ENCODE results near the gene PRR20G.

GRCh38 chr3:127253491-127253890 is 34.4 kb downstream of the PRR20G start:
- no peak for TF ChIP-seq CTCF (conservative IDR thresholded peaks at IDR 0.05; ENCODE audit: low read depth in 2 of 2)
- no peak for TF ChIP-seq JUNB (IDR thresholded peaks at IDR 0.05; ENCODE audit: unreplicated experiment)
- no peak for TF ChIP-seq CREB1 (CRISPR knock-in tag; IDR thresholded peaks at IDR 0.05; ENCODE audit: low read depth)
- no peak for TF ChIP-seq EZH2 (IDR thresholded peaks at IDR 0.05; ENCODE audit: low read depth, unreplicated experiment)
- no peak for TF ChIP-seq EZH2phosphoT487 (IDR thresholded peaks at IDR 0.05; ENCODE audit: unreplicated experiment)
- TF ChIP-seq REST (IDR thresholded peaks at IDR 0.05; ENCODE audit: unreplicated experiment), result no peak
- TF ChIP-seq POLR2AphosphoS5 (IDR thresholded peaks at IDR 0.05; ENCODE audit: low read depth), result no peak
- TF ChIP-seq ETS1 (IDR thresholded peaks at IDR 0.05), result no peak
- TF ChIP-seq ZNF114 (CRISPR knock-in tag; IDR thresholded peaks at IDR 0.05), result no peak
- TF ChIP-seq NANOG (IDR thresholded peaks at IDR 0.05; ENCODE audit: borderline replicate concordance), result no peak
- no peak for TF ChIP-seq ZNF462 (CRISPR knock-in tag; IDR thresholded peaks at IDR 0.05)
- TF ChIP-seq ZNF331 (CRISPR knock-in tag; IDR thresholded peaks at IDR 0.05; ENCODE audit: low read depth), result no peak

Data from GM23338 (cell line).